COLO668 (cell line): Measurements from ENCODE around the gene CELA2B.
"Not testable (repeated sequence)": the region's sequence is repeated elsewhere in the genome, so short reads cannot be mapped to it uniquely, and the experiment has no call there.

Experiments used
- DNase-seq: peaks from one replicate; lab custom pipeline; 2025; ENCODE audit not compliant: unreplicated experiment; lab: John Stamatoyannopoulos, UW

The CELA2B gene

GRCh38 chr1:15475752-15476314, at the start of gene CELA2B:
CELA2B (plus strand) TSS chr1:15476104; CDS start chr1:15476126, 22 bp downstream.
- no peak for DNase-seq

GRCh38 chr1:15426492-15427279, 49.2 kb upstream of the CELA2B start:
- peak; percentile 33 for DNase-seq

GRCh38 chr1:15427280-15427666, 48.6 kb upstream of the CELA2B start:
- no peak for DNase-seq

- DNase-seq: not testable (repeated sequence)
Observed at GRCh38 chr1:15428252-15428651, 47.7 kb upstream of the CELA2B start.

GRCh38 chr1:15428815-15429435, 47.0 kb upstream of the CELA2B start:
- DNase-seq: no peak

- DNase-seq: no peak
Observed at GRCh38 chr1:15429701-15430149, 46.2 kb upstream of the CELA2B start.

GRCh38 chr1:15430787-15431570, 44.9 kb upstream of the CELA2B start:
- peak; percentile 73 for DNase-seq

- DNase-seq: no peak
Observed at GRCh38 chr1:15431571-15431948, 44.3 kb upstream of the CELA2B start.

GRCh38 chr1:15432324-15432723, 43.6 kb upstream of the CELA2B start:
- peak; percentile 38 for DNase-seq

- no peak for DNase-seq
Observed at GRCh38 chr1:15433471-15433870, 42.4 kb upstream of the CELA2B start.

- DNase-seq: not testable (repeated sequence)
Observed at GRCh38 chr1:15434739-15435138, 41.2 kb upstream of the CELA2B start.

GRCh38 chr1:15435239-15436077, 40.4 kb upstream of the CELA2B start:
- no peak for DNase-seq

- peak; percentile 34 for DNase-seq
Observed at GRCh38 chr1:15436881-15437442, 38.9 kb upstream of the CELA2B start.

GRCh38 chr1:15439325-15439724, 36.6 kb upstream of the CELA2B start:
- no peak for DNase-seq

- DNase-seq: no peak
Observed at GRCh38 chr1:15440357-15440756, 35.5 kb upstream of the CELA2B start.

- no peak for DNase-seq
Observed at GRCh38 chr1:15441247-15441646, 34.7 kb upstream of the CELA2B start.

GRCh38 chr1:15442119-15442518, 33.8 kb upstream of the CELA2B start:
- no peak for DNase-seq

GRCh38 chr1:15442759-15443158, 33.1 kb upstream of the CELA2B start:
- no peak for DNase-seq

GRCh38 chr1:15443281-15443680, 32.6 kb upstream of the CELA2B start:
- DNase-seq: peak; percentile 35
